Measurements from ENCODE around the gene FHOD3. TPM values are rescaled to one million over a fixed set of nuclear protein-coding genes. Genes with fewer than 3 reads are reported as not detected.

FHOD3 gene
- total RNA-seq, 1 donor from 2014 or later = 311 TPM

DNA sequence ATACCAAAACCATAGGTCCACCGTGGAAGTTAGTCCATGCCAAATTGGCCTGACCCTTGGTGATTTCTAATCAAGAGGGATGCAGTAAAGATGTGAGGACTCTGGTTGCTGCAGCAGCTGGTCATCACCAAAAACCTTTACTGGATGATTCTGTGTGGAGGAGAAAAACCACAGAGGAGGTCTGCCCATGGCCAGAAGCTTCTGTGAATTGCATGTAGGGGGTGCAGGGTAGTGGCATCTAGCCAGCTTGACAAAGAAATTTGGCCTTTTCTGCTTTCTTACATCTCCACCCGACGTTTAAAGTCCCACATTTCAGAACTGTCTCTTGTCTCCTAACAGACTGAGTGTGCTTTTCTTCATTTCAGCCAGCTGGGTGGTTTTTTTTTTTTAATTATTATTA lies 351.3 kb downstream of the FHOD3 start:
- DNase-seq (ENCODE audit: low spot score) = no peak
- intact Hi-C loops (cut with DNase I) = loop anchor here (10.0 kb wide), 1 partner anchor 174 kb away; no protein-coding TSS in a partner anchor

DNA sequence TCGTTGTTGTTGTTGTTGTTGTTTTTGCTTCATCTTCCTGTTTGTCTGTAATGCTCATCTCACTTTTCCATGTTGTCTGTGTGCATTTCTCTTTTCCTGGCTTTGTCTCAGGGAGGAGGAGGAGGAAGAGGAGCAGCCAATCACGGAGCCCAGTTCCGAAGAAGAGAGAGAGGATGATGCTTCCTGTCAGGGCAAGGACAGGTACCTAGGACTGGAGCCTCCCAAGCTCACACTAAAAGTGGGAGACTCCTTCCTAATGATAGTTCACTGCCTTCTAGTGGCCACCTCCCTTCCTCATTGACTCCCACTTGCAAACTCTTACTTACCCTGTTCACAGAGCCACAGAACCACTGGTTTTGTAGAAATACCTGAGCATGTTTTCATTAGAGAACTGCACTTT lies 351.7 kb downstream of the FHOD3 start:
- DNase-seq (ENCODE audit: low spot score) = no peak
- intact Hi-C loops (cut with DNase I) = loop anchor here (10.0 kb wide), 1 partner anchor 174 kb away; no protein-coding TSS in a partner anchor

- intact Hi-C loops (cut with DNase I) = no loop called here
- DNase-seq (ENCODE audit: low spot score) = no peak
Measured at GRCh38 chr18:36650266-36650665, 352.8 kb downstream of the FHOD3 start.

DNA sequence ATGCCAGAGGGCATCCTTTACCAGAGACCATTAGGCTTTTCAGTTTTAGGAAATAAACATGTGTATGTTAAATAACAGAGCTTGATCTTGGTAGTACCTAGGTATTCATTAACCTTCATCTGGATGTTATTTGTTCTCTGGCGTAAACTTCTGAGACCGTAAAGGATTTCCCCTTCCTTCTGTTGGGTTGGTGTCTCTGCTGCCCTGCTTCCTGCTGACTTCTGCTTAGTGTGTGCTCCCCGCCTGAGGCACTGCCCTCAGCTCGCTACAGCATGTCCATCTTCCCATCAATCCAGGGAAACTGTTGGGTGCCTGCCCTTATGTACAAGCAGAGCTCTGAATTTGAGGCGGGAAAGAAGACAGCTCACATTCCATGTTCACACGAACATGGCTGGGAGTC lies 353.4 kb downstream of the FHOD3 start:
- no peak for DNase-seq (ENCODE audit: low spot score)
- intact Hi-C loops (cut with DNase I) = no loop called here

DNA sequence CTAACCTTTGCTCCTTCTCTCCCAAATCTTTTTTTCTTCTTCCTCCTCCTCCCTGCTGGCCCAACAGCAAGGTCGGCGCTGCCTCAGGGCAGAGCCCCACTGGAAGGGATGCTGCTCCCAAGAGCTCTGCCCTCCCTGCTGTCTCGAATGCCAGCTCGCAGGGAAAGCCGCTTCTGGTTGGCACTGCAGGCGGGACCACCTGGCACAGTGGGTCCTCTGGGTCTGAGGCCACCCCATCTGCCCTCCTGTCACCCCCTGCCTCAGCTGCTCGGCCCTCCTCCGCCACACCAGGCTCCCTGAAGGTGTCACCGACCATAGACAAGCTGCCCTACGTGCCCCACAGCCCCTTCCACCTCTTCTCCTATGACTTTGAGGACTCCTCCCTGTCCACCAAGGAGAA lies 355.0 kb downstream of the FHOD3 start:
- intact Hi-C loops (cut with DNase I) = no loop called here
- no peak for DNase-seq (ENCODE audit: low spot score)

DNA sequence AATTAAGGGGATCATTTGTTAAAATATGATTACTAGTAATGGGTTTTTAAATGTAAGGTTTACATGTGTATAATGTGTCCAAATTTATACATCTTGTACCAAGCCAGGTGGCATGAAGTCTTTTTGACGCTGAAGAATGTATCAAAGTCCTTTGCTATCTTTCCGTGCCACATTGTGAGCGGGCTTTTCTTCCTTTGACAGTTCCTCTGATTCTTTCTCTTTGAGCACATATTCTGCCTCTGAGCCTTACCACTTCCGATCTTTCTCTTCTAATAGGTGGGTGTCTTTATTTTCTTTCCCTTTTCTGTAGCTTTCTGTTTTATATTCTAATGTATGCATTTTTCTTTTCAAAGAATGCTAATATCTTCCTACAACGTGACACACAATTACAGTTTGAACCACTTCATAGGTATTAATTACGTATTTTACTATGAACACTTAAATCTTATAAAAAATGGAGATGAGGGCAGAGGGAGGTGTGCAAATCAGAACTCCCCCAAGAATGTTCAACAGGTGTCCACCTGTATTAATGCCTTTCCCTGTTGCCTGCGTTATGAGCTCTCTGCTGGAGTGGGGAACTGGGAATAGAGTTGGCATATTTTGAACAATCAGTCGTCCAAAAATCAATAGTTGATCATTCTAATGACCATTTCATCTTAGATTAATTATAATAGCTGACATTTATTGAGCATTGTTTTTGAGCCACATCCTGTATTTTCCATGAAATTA lies 355.8 kb downstream of the FHOD3 start:
- intact Hi-C loops (cut with DNase I) = no loop called here
- no peak for DNase-seq (ENCODE audit: low spot score)

DNA sequence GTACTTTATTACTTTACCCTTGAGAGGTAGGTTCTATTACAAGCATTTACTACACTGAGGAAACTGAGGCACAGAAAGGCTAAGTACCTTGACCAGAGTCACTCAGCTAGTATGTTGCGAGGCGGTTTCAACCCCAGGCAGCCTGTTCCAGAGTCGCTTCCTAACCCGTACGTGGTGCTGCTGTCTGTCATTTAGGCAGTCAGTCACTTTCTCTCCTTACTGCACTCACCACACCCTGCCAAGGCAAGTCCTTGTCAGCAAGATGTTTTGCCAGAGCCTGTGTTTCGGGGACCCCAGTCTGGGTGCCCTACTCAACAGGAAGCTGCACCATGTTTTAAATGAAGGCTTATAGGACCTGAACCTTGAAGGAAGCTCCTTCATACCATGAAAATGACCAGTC lies 356.4 kb downstream of the FHOD3 start:
- intact Hi-C loops (cut with DNase I) = no loop called here
- DNase-seq (ENCODE audit: low spot score) = no peak

GRCh38 chr18:36655074-36655473 lies 357.6 kb downstream of the FHOD3 start:
- no peak for DNase-seq (ENCODE audit: low spot score)
- intact Hi-C loops (cut with DNase I) = no loop called here

DNA sequence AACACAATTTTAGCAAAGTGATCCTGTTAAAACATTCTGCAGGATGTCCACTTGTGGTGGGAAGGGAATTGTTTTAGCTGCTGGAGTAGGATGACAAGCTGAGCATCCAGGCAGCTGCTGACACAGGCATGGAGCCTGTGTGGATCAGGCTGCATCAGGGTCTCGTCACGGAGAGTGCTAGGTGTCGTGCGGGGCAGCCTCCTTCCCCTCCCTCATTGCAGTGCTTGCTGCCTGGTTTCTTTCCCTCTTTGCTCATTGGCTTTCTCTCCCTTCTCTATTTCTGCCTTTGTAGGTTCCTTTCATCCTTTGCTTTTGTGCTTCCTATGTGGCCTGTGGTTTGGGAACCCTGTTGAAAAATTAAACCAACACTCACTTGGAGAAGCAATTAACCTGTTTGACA lies 358.4 kb downstream of the FHOD3 start:
- DNase-seq (ENCODE audit: low spot score) = no peak
- intact Hi-C loops (cut with DNase I) = no loop called here

DNA sequence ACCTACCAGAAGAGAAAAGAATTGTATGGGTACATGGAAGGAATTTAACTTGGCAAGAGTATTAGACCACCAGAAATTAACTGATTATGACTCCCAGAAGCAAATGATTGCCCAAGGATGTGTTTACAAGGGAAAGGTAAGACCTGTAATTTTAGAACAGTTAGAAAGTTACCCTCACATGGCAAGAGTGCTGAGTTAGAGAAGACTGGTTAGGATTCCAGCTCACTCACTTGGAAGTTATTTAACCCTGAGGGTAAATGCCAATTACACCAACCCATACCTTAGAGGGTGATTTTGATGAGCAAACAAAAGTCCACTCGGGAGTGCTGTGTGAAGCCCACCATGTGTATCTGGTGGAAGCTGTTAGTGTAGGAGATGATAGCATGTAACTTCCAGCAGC lies 361.1 kb downstream of the FHOD3 start:
- no peak for DNase-seq (ENCODE audit: low spot score)
- intact Hi-C loops (cut with DNase I) = no loop called here

GRCh38 chr18:36660311-36660710 lies 362.8 kb downstream of the FHOD3 start:
- no peak for DNase-seq (ENCODE audit: low spot score)
- intact Hi-C loops (cut with DNase I) = loop anchor here (5.0 to 10.0 kb wide), 2 partner anchors 73 to 366 kb away; partner anchors contain the start of gene FHOD3

DNA sequence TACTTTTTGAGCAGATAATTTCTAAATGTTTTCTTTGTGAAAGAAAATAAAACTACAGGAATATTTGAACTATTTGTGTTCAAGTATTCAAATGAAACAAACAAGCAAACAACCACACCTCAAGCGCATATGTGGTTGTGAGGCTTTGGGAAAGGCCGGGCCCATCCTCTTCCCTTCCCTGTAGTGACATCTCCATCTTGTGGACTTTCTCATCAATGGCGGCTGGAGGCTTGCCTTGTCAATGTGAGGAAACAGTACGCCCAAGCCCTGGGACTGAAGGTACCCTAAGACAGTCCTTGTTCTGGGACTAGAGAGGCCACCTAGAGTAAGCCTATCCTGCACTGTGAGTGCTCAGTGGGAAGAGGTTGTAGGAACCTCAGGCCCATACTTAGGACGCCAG lies 364.5 kb downstream of the FHOD3 start:
- DNase-seq (ENCODE audit: low spot score) = no peak
- intact Hi-C loops (cut with DNase I) = loop anchor here (5.0 to 10.0 kb wide), 2 partner anchors 75 to 367 kb away; partner anchors contain the start of gene FHOD3

- intact Hi-C loops (cut with DNase I) = loop anchor here (5.0 to 10.0 kb wide), 2 partner anchors 76 to 369 kb away; partner anchors contain the start of gene FHOD3
- no peak for DNase-seq (ENCODE audit: low spot score)
Measured at GRCh38 chr18:36663312-36663711, 365.8 kb downstream of the FHOD3 start.

DNA sequence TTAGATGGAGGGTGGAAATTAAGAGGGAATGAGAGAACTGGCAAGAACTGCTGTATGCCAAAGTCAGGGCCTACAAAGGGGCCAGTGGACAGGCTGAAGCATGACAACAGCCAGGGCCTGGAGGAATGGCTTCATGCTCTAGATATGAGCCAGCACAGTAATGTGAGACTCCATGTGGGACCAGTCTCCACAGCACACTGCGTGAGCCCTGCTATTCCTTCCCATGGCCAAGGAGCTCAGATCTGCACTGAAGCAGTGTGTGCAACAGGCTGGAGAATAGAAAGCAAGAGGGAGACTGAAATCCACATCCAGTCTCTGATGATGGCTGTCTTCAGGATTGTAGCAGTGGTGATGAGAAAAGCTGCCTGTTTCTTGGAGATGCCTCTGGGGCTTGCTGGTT lies 368.4 kb downstream of the FHOD3 start:
- no peak for DNase-seq (ENCODE audit: low spot score)
- intact Hi-C loops (cut with DNase I) = loop anchor here (10.0 kb wide), 1 partner anchor 371 kb away; the partner anchor contains the start of gene FHOD3

- no peak for DNase-seq (ENCODE audit: low spot score)
- intact Hi-C loops (cut with DNase I) = loop anchor here (10.0 kb wide), 1 partner anchor 373 kb away; the partner anchor contains the start of gene FHOD3
Measured at GRCh38 chr18:36667811-36668210, 370.3 kb downstream of the FHOD3 start.

DNA sequence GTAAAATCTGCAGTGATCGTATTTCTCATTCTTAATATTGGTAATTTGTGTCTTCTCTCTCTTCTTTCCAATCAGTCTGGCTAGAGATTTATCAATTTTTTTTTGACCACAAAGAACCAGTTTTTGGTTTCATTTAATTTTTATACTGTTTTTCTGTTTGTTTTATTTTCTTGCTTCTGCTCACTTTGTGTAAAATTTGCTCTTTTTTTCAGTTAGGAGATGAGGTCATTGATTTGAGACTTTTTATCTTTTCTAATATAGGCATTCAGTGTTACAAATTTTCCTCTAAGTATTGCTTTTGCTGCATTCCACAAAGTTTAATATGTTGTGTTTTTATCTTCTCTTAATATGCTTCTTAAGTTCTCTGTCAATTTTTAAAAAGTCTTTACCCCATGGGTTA lies 370.8 kb downstream of the FHOD3 start:
- no peak for DNase-seq (ENCODE audit: low spot score)
- intact Hi-C loops (cut with DNase I) = loop anchor here (10.0 kb wide), 1 partner anchor 374 kb away; the partner anchor contains the start of gene FHOD3

- DNase-seq (ENCODE audit: low spot score) = no peak
- intact Hi-C loops (cut with DNase I) = no loop called here
Measured at GRCh38 chr18:36672437-36673344, 375.2 kb downstream of the FHOD3 start.

GRCh38 chr18:36673452-36673851 lies 375.9 kb downstream of the FHOD3 start:
- DNase-seq (ENCODE audit: low spot score) = no peak
- intact Hi-C loops (cut with DNase I) = no loop called here

DNA sequence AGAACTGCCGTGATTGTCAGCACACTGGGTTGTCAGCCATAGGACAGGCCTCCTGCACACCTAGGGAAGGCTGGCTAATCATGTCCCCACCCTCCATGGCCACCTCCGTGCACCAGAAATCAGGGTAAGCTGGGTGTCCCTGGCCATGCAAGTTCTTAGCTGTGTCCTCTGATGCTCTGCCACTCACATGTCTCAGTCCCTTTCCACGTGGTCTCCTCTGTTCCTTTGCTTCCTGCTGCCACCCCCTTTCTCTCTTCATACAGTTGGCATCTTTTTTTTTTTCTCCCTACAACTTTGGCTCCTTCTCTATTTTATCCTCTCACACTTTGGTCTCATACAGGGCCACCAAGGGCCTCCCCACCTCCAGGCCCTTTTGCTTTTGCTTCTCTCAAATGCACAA lies 377.6 kb downstream of the FHOD3 start:
- DNase-seq (ENCODE audit: low spot score) = no peak
- intact Hi-C loops (cut with DNase I) = no loop called here

GRCh38 chr18:36675542-36675941 lies 378.0 kb downstream of the FHOD3 start:
- DNase-seq (ENCODE audit: low spot score) = no peak
- intact Hi-C loops (cut with DNase I) = no loop called here

Data from cardiac septum (tissue), 1 donor.